SK-N-SH (cell line): Measurements from ENCODE around the gene HSPA1A. TPM values are rescaled to one million over a fixed set of nuclear protein-coding genes. Genes with fewer than 3 reads are reported as not detected.

Experiments
- CTCF ChIA-PET: fragments of 300-600, 350-600 bp; formaldehyde crosslinking; extraction: SDS; loops from one replicate; lab custom pipeline; 2021; lab: Yijun Ruan, JAX
- POLR2A ChIA-PET: fragments of 350-600 bp; sonication (Branson Sonifier 250); formaldehyde crosslinking; extraction: SDS; loops from one replicate; lab custom pipeline; 2020; ENCODE audit warnings: antibody characterized with exemption, inconsistent platforms; lab: Yijun Ruan, JAX
- DNase-seq: peaks from one replicate; pipeline ENCODE4 v3.0.0; 2012
- H2AFZ ChIP-seq: fragments of 200-600 bp; sonication (generic); 2 replicates; pipeline ENCODE4 v1.8.1; 2016; ENCODE audit warnings: antibody characterized with exemption, mild to moderate bottlenecking, low read depth
- H3F3A ChIP-seq: fragments of 200-600 bp; sonication (generic); replicated peaks from 2 replicates; pipeline ENCODE3; 2016; ENCODE audit warnings: antibody characterized with exemption, mild to moderate bottlenecking; ENCODE audit not compliant: insufficient read depth
- H3K27ac ChIP-seq, 2 experiments: fragments of 200-500 bp in 1 of 2; fragments of 200-600 bp in 1 of 2; sonication (Bioruptor generic) in 1 of 2; sonication (generic), shearing (Covaris generic) in 1 of 2; 2 replicates each; pipeline versions ENCODE4 v1.5.1 to v1.6.1; 2014 to 2016; ENCODE audit warnings: low read depth in 2 of 2, inconsistent platforms in 1 of 2, low read length in 1 of 2, mild to moderate bottlenecking in 1 of 2, mixed read lengths in 1 of 2
- H3K27me3 ChIP-seq: fragments of 200-600 bp; sonication (generic), shearing (Covaris generic); 2 replicates; pipeline ENCODE4 v1.6.1; 2016; ENCODE audit warnings: mixed run types; ENCODE audit not compliant: insufficient read depth
- H3K36me3 ChIP-seq, 2 experiments: fragments of 200-500 bp in 1 of 2; fragments of 200-600 bp in 1 of 2; sonication (Bioruptor generic) in 1 of 2; sonication (generic) in 1 of 2; replicated peaks in 1 of 2; 2 replicates each; pipeline versions ENCODE3 to v1.5.1; 2014 to 2016; ENCODE audit warnings: low read length in 1 of 2, mild to moderate bottlenecking in 1 of 2; ENCODE audit not compliant: insufficient read depth in 2 of 2, control insufficient read depth in 1 of 2
- H3K4me1 ChIP-seq, 2 experiments: fragments of 200-500 bp in 1 of 2; fragments of 200-600 bp in 1 of 2; sonication (Bioruptor generic) in 1 of 2; sonication (generic), shearing (Covaris generic) in 1 of 2; 2 replicates each; pipeline versions ENCODE4 v1.5.1 to v1.6.1; 2014 to 2016; ENCODE audit warnings: low read depth in 1 of 2, low read length in 1 of 2, mixed run types in 1 of 2; ENCODE audit not compliant: insufficient read depth in 2 of 2, control insufficient read depth in 1 of 2
- H3K4me2 ChIP-seq: fragments of 200-600 bp; sonication (generic), shearing (Covaris generic); 2 replicates; pipeline ENCODE4 v1.6.1; 2017; ENCODE audit warnings: mixed run types
- H3K4me3 ChIP-seq, 2 experiments: fragments of 200-500 bp in 1 of 2; fragments of 200-600 bp in 1 of 2; sonication (Bioruptor generic) in 1 of 2; sonication (generic), shearing (Covaris generic) in 1 of 2; 2 replicates each; pipeline versions ENCODE4 v1.5.1 to v1.8.1; 2014 to 2016; ENCODE audit warnings: low read depth in 2 of 2, inconsistent platforms in 1 of 2, low read length in 1 of 2, mild to moderate bottlenecking in 1 of 2, mixed read lengths in 1 of 2, moderate library complexity in 1 of 2
- H3K79me2 ChIP-seq: fragments of 200-600 bp; sonication (generic); 2 replicates; pipeline ENCODE4 v1.8.1; 2017; ENCODE audit warnings: mild to moderate bottlenecking; ENCODE audit not compliant: insufficient read depth
- H3K9ac ChIP-seq: fragments of 200-600 bp; sonication (generic); 2 replicates; pipeline ENCODE4 v1.6.1; 2017; ENCODE audit warnings: mixed run types
- H3K9me2 ChIP-seq: fragments of 200-600 bp; sonication (generic); 2 replicates; pipeline ENCODE4 v1.6.1; 2017; ENCODE audit warnings: mixed run types
- H3K9me3 ChIP-seq: fragments of 200-600 bp; sonication (generic); 2 replicates; pipeline ENCODE4 v1.6.1; 2017; ENCODE audit warnings: mixed run types, mild to moderate bottlenecking, moderate library complexity
- H4K20me1 ChIP-seq: fragments of 200-600 bp; sonication (generic); 2 replicates; pipeline ENCODE4 v1.6.1; 2017; ENCODE audit warnings: mild to moderate bottlenecking, mixed run types; ENCODE audit not compliant: insufficient read depth
- CHD2 ChIP-seq: fragments of 150-350 bp; IDR thresholded peaks from 2 replicates; pipeline ENCODE4 v1.6.1; 2018; ENCODE audit warnings: low read length; ENCODE audit not compliant: partially characterized antibody
- ELF1 ChIP-seq: IDR thresholded peaks from 2 replicates; pipeline ENCODE4 v1.4.0; 2012
- EP300 ChIP-seq, 2 experiments: IDR thresholded peaks; 2 replicates each; pipeline versions ENCODE4 v1.4.0 to v1.6.1; 2012; ENCODE audit warnings: borderline replicate concordance in 1 of 2, low read depth in 1 of 2, low read length in 1 of 2
- EZH2phosphoT487 ChIP-seq: fragments of 200-600 bp; sonication (generic); IDR thresholded peaks from 2 replicates; pipeline ENCODE4 v1.6.1; 2017; ENCODE audit warnings: low read depth, mixed run types, mild to moderate bottlenecking, antibody characterized with exemption, moderate library complexity, borderline replicate concordance
- FOSL2 ChIP-seq: IDR thresholded peaks from 2 replicates; pipeline ENCODE4 v1.4.0; 2012; ENCODE audit warnings: low read depth, mild to moderate bottlenecking, moderate library complexity, borderline replicate concordance
- FOXJ3 ChIP-seq: sonication (generic); formaldehyde crosslinking; IDR thresholded peaks from 2 replicates; pipeline ENCODE4 v1.5.1; 2020; ENCODE audit warnings: mild to moderate bottlenecking, missing genetic modification reagents
- FOXM1 ChIP-seq: IDR thresholded peaks from 2 replicates; pipeline ENCODE4 v1.4.0; 2012; ENCODE audit warnings: low read depth, mild to moderate bottlenecking
- GABPA ChIP-seq: IDR thresholded peaks from 2 replicates; pipeline ENCODE4 v1.4.0; 2012; ENCODE audit warnings: low read depth, mild to moderate bottlenecking
- GATA2 ChIP-seq: sonication (generic); formaldehyde crosslinking; IDR thresholded peaks from 2 replicates; pipeline ENCODE4 v1.5.0; 2020; ENCODE audit warnings: mild to moderate bottlenecking, missing genetic modification reagents
- JUND ChIP-seq: IDR thresholded peaks from 2 replicates; pipeline ENCODE4 v1.4.0; 2012
- MEF2A ChIP-seq: IDR thresholded peaks from 2 replicates; pipeline ENCODE4 v1.4.0; 2012; ENCODE audit warnings: low read depth, borderline replicate concordance
- MXI1 ChIP-seq: IDR thresholded peaks from 2 replicates; pipeline ENCODE4 v1.6.1; 2012; ENCODE audit warnings: mild to moderate bottlenecking, low read depth, low read length, improper control_type of control experiment
- NFIC ChIP-seq: IDR thresholded peaks from 2 replicates; pipeline ENCODE4 v1.4.0; 2012; ENCODE audit warnings: borderline replicate concordance
- NRF1 ChIP-seq: IDR thresholded peaks from 2 replicates; pipeline ENCODE4 v1.6.1; 2012; ENCODE audit warnings: low read depth, mild to moderate bottlenecking, low read length
- POLR2AphosphoS5 ChIP-seq: IDR thresholded peaks from 2 replicates; pipeline ENCODE4 v1.6.1; 2012; ENCODE audit warnings: low read depth, low read length
- RAD21 ChIP-seq: IDR thresholded peaks from 2 replicates; pipeline ENCODE4 v1.6.1; 2012; ENCODE audit warnings: mild to moderate bottlenecking, low read length
- RCOR1 ChIP-seq: fragments of 150-350 bp; IDR thresholded peaks from 2 replicates; pipeline ENCODE4 v1.6.1; 2017; ENCODE audit warnings: antibody characterized with exemption, low read length
- RXRA ChIP-seq: IDR thresholded peaks from 2 replicates; pipeline ENCODE4 v1.4.0; 2012; ENCODE audit warnings: low read depth, mild to moderate bottlenecking, borderline replicate concordance
- SIN3A ChIP-seq: IDR thresholded peaks from 2 replicates; pipeline ENCODE4 v1.6.1; 2012; ENCODE audit warnings: low read depth, mild to moderate bottlenecking, low read length, moderate library complexity, borderline replicate concordance
- SMC3 ChIP-seq: IDR thresholded peaks from 2 replicates; pipeline ENCODE4 v1.6.1; 2012; ENCODE audit warnings: low read depth, low read length, improper control_type of control experiment
- TCF12 ChIP-seq: IDR thresholded peaks from 2 replicates; pipeline ENCODE4 v1.4.0; 2012
- WGBS: methylation state at CpG from one replicate; pipeline ENCODE4 v1.1.6; 2017; ENCODE audit warnings: low lambda C conversion rate; 5-methylcytosine and 5-hydroxymethylcytosine counted together
- polyA plus RNA-seq, 3 experiments: library from polyadenylated mRNA; depleted of rRNA; stranded (reverse); fragments of >200 nt; gene quantifications; 2 replicates each; pipeline ENCODE4 v1.2.3, GENCODE V29; 2012
- TF ChIP-seq, protein P1 (sequence below): IDR thresholded peaks from 2 replicates; pipeline ENCODE4; 2012
- TF ChIP-seq, protein P2 (sequence below): fragments of 150-350 bp; IDR thresholded peaks from 2 replicates; pipeline ENCODE4 v1.6.1; 2016; ENCODE audit warnings: mild to moderate bottlenecking, low read depth, low read length
- TF ChIP-seq, protein P3 (sequence below): IDR thresholded peaks from 2 replicates; pipeline ENCODE4 v1.6.1; 2012; ENCODE audit warnings: mild to moderate bottlenecking, low read depth, low read length, moderate library complexity
- TF ChIP-seq, protein P4 (sequence below): IDR thresholded peaks from 2 replicates; pipeline ENCODE4 v1.4.0; 2012; ENCODE audit warnings: low read depth
- TF ChIP-seq, protein P5 (sequence below): IDR thresholded peaks from 2 replicates; pipeline ENCODE4 v1.4.0; 2012; ENCODE audit warnings: low read depth, borderline replicate concordance

Gene HSPA1A
- polyA plus RNA-seq, 1 of the 3 experiments (the other 2 are of a cell fraction), result 119 TPM

DNA sequence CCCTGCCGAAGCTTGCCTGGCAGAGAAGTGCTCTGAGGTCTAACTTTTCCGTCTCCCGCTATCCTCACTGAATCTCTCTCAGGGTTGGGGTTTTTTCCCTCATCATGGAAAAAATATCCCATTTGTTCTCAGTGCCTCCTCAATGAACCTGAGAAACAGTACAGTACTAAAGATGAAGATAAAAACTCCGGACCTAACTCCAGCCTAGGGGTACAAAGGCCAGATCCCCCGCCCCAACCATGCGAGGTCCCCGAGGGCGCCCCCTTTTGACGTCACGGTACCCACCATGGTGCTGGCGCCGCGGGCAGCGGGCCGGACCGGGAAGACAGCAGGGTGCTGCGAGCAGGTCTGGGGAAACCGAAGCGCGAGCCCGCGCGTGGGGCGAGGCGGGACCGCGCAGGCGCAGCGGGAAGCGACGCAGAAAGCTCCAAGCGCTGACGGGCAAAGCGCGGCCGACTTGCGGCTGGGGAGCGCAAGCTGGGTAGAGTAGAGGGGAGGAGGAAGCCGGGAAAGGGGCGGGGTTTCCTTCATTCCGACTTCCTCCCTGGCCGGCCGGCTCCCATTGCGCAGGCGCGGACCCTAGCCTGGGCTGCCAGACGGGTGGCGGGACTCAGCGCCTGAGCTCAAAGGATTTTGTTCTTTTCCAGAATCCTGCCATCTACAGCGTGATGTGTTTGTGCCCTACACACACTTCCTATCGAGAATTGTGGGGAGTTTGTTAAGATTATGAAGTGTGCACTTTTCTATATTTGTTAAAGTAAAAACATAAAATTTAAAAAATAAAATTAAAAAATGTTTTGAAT is 8.7 kb upstream of the HSPA1A start, which contains the start of gene LSM2:
Gene LSM2 (minus strand): TSS at position 497 of the 803 bp plus-strand sequence. CDS start 209 bp downstream, at position 288.
- H3K4me3 ChIP-seq, result peak within 1 kb of the TSS; percentile 64 to 73
- 0% methylated on average over 10 of the region's 51 CpGs for WGBS
- POLR2A ChIA-PET, result interaction anchor here (0.8 to 2.3 kb wide), 10 partner anchors 9 to 142 kb away, joined by 3 to 24 read pairs (median 6); partner anchors contain the start of genes DDAH2, GPANK1, HSPA1A and HSPA1B
- no peaks in the 10 kb centered on the region for H3K27me3 ChIP-seq
- H3K9me2 ChIP-seq, result no peaks in the 10 kb centered on the region
- H3K4me2 ChIP-seq, result peak within 1 kb of the TSS; percentile 72
- H3K27ac ChIP-seq, result peak within 1 kb of the TSS; percentile 79 to 80
- peaks cover 0 to 6% of the 10 kb centered on the region in 2 experiments for H3K36me3 ChIP-seq
- H4K20me1 ChIP-seq, result no peaks in the 10 kb centered on the region
- H3F3A ChIP-seq, result peaks cover 11% of the 10 kb centered on the region
- H2AFZ ChIP-seq, result peak within 1 kb of the TSS; percentile 83
- peaks cover 41% of the 10 kb centered on the region for H3K79me2 ChIP-seq
- peak within 1 kb of the TSS; percentile 77 for H3K9ac ChIP-seq
- CTCF ChIA-PET, result interaction anchor here (0.6 to 4.4 kb wide), 9 partner anchors 9 to 196 kb away, joined by 3 to 37 read pairs (median 5); partner anchors contain the start of genes DDAH2, MSH5 and VARS1
- H3K9me3 ChIP-seq, result no peaks in the 10 kb centered on the region
- peak; percentile 99 for DNase-seq
- H3K4me1 ChIP-seq, result peaks cover 5% of the 10 kb centered on the region in 2 experiments; a peak in 2 of 4 replicates
- TF ChIP-seq SIN3A (peak; percentile 77; the same call in 1 of the 2 replicates), FOXJ3 (CRISPR knock-in tag) (no peak), RAD21 (no peak), SMC3 (peak; percentile 11; the same call in 1 of the 2 replicates), MXI1 (peak; percentile 76), FOSL2 (no peak), POLR2AphosphoS5 (peak; percentile 85; the same call in 1 of the 2 replicates), EP300 (IDR thresholded peaks at IDR 0.05; ENCODE audit: borderline replicate concordance in 1 of 2, low read depth in 1 of 2, low read length in 1 of 2) (no peak), NRF1 (peak; percentile 80), NFIC (no peak), GATA2 (CRISPR knock-in tag) (no peak), GABPA (peak; percentile 46), ELF1 (peak; percentile 53; the same call in 1 of the 2 replicates), RXRA (no peak), MEF2A (no peak), TCF12 (no peak; the same call in 1 of the 2 replicates), CHD2 (no peak), FOXM1 (no peak), EZH2phosphoT487 (no peak), RCOR1 (no peak), JUND (no peak)
- TF ChIP-seq, protein P1, sequence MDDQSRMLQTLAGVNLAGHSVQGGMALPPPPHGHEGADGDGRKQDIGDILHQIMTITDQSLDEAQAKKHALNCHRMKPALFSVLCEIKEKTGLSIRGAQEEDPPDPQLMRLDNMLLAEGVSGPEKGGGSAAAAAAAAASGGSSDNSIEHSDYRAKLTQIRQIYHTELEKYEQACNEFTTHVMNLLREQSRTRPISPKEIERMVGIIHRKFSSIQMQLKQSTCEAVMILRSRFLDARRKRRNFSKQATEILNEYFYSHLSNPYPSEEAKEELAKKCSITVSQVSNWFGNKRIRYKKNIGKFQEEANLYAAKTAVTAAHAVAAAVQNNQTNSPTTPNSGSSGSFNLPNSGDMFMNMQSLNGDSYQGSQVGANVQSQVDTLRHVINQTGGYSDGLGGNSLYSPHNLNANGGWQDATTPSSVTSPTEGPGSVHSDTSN, result no peak
- TF ChIP-seq, protein P2, sequence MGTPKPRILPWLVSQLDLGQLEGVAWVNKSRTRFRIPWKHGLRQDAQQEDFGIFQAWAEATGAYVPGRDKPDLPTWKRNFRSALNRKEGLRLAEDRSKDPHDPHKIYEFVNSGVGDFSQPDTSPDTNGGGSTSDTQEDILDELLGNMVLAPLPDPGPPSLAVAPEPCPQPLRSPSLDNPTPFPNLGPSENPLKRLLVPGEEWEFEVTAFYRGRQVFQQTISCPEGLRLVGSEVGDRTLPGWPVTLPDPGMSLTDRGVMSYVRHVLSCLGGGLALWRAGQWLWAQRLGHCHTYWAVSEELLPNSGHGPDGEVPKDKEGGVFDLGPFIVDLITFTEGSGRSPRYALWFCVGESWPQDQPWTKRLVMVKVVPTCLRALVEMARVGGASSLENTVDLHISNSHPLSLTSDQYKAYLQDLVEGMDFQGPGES, result no peak
- TF ChIP-seq, protein P3, sequence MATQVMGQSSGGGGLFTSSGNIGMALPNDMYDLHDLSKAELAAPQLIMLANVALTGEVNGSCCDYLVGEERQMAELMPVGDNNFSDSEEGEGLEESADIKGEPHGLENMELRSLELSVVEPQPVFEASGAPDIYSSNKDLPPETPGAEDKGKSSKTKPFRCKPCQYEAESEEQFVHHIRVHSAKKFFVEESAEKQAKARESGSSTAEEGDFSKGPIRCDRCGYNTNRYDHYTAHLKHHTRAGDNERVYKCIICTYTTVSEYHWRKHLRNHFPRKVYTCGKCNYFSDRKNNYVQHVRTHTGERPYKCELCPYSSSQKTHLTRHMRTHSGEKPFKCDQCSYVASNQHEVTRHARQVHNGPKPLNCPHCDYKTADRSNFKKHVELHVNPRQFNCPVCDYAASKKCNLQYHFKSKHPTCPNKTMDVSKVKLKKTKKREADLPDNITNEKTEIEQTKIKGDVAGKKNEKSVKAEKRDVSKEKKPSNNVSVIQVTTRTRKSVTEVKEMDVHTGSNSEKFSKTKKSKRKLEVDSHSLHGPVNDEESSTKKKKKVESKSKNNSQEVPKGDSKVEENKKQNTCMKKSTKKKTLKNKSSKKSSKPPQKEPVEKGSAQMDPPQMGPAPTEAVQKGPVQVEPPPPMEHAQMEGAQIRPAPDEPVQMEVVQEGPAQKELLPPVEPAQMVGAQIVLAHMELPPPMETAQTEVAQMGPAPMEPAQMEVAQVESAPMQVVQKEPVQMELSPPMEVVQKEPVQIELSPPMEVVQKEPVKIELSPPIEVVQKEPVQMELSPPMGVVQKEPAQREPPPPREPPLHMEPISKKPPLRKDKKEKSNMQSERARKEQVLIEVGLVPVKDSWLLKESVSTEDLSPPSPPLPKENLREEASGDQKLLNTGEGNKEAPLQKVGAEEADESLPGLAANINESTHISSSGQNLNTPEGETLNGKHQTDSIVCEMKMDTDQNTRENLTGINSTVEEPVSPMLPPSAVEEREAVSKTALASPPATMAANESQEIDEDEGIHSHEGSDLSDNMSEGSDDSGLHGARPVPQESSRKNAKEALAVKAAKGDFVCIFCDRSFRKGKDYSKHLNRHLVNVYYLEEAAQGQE, result no peak
- TF ChIP-seq, protein P4, sequence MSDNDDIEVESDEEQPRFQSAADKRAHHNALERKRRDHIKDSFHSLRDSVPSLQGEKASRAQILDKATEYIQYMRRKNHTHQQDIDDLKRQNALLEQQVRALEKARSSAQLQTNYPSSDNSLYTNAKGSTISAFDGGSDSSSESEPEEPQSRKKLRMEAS, result peak; percentile 79; the same call in 1 of the 2 replicates
- TF ChIP-seq, protein P5, sequence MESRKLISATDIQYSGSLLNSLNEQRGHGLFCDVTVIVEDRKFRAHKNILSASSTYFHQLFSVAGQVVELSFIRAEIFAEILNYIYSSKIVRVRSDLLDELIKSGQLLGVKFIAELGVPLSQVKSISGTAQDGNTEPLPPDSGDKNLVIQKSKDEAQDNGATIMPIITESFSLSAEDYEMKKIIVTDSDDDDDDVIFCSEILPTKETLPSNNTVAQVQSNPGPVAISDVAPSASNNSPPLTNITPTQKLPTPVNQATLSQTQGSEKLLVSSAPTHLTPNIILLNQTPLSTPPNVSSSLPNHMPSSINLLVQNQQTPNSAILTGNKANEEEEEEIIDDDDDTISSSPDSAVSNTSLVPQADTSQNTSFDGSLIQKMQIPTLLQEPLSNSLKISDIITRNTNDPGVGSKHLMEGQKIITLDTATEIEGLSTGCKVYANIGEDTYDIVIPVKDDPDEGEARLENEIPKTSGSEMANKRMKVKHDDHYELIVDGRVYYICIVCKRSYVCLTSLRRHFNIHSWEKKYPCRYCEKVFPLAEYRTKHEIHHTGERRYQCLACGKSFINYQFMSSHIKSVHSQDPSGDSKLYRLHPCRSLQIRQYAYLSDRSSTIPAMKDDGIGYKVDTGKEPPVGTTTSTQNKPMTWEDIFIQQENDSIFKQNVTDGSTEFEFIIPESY, result no peak
